ENCODE measurements around the gene CNTFR.

Gene CNTFR

GRCh38 chr9:34620061-34620994 lies 30.8 kb upstream of the CNTFR start, which contains the start of gene DCTN3:
TSS of gene DCTN3 (minus strand) at chr9:34620495. CDS start at chr9:34620464, 31 bp downstream.
- DNase-seq, result peak; percentile 95

- no peak for DNase-seq
Measured at GRCh38 chr9:34615132-34615531, 25.6 kb upstream of the CNTFR start.

- DNase-seq, result peak; percentile 72
Measured at GRCh38 chr9:34612788-34613390, 23.4 kb upstream of the CNTFR start.

- peak; percentile 80 for DNase-seq
Measured at GRCh38 chr9:34611811-34612787, 22.6 kb upstream of the CNTFR start, which contains the start of gene RPP25L. TSS of gene RPP25L (minus strand) at chr9:34612097. CDS start at chr9:34611296, 801 bp downstream.

GRCh38 chr9:34611251-34611810 lies 21.8 kb upstream of the CNTFR start:
- DNase-seq, result no peak

GRCh38 chr9:34610434-34611206 lies 21.1 kb upstream of the CNTFR start:
- no peak for DNase-seq

GRCh38 chr9:34607331-34607730 lies 17.8 kb upstream of the CNTFR start:
- DNase-seq, result no peak

GRCh38 chr9:34606905-34607304 lies 17.4 kb upstream of the CNTFR start:
- DNase-seq, result no peak

GRCh38 chr9:34606190-34606589 lies 16.7 kb upstream of the CNTFR start:
- no peak for DNase-seq

- DNase-seq, result peak; percentile 51
Measured at GRCh38 chr9:34603610-34604231, 14.2 kb upstream of the CNTFR start.

- no peak for DNase-seq
Measured at GRCh38 chr9:34601937-34602573, 12.5 kb upstream of the CNTFR start.

- no peak for DNase-seq
Measured at GRCh38 chr9:34600908-34601307, 11.4 kb upstream of the CNTFR start.

GRCh38 chr9:34599546-34599945 lies 10.0 kb upstream of the CNTFR start:
- no peak for DNase-seq

GRCh38 chr9:34594177-34594576 lies 4.7 kb upstream of the CNTFR start:
- no peak for DNase-seq

GRCh38 chr9:34592895-34593601 lies 3.5 kb upstream of the CNTFR start:
- no peak for DNase-seq

- DNase-seq, result no peak
Measured at GRCh38 chr9:34591917-34592866, 2.7 kb upstream of the CNTFR start.

- DNase-seq, result peak; percentile 58
Measured at GRCh38 chr9:34591248-34591916, 1.9 kb upstream of the CNTFR start.

Measured in HCEC 1CT (cell line).